HepG2 (cell line): ENCODE measurements around the gene BRD8. TPM values are rescaled to one million over a fixed set of nuclear protein-coding genes. Genes with fewer than 3 reads are reported as not detected.

Experiments
- AKAP8 ChIP-seq: sonication (generic); formaldehyde crosslinking; IDR thresholded peaks from 2 replicates; pipeline ENCODE4 v1.5.1; 2020; ENCODE audit warnings: mild to moderate bottlenecking, missing genetic modification reagents
- AKNA ChIP-seq: sonication (generic); formaldehyde crosslinking; IDR thresholded peaks from 2 replicates; pipeline ENCODE4 v1.4.0; 2020; ENCODE audit warnings: missing genetic modification reagents, borderline replicate concordance
- DBP ChIP-seq: sonication (generic); formaldehyde crosslinking; IDR thresholded peaks from 2 replicates; pipeline ENCODE4 v1.4.0; 2020; ENCODE audit warnings: missing genetic modification reagents; ENCODE audit errors: not compliant biosample characterization
- EHMT2 ChIP-seq: fragments of 200-600 bp; sonication (generic); IDR thresholded peaks from 2 replicates; pipeline ENCODE4 v1.7.0; 2017; ENCODE audit warnings: antibody characterized with exemption, low read depth, low read length, borderline replicate concordance
- KLF6 ChIP-seq: IDR thresholded peaks from 2 replicates; pipeline ENCODE4 v1.8.0; 2016; ENCODE audit warnings: missing biosample characterization, missing genetic modification reagents
- MIXL1 ChIP-seq: IDR thresholded peaks from 2 replicates; pipeline ENCODE4 v1.6.1; 2016
- MLLT10 ChIP-seq: sonication (generic); formaldehyde crosslinking; IDR thresholded peaks from 2 replicates; pipeline ENCODE4 v1.4.0; 2020; ENCODE audit warnings: missing genetic modification reagents
- NFE2 ChIP-seq: sonication (generic); formaldehyde crosslinking; IDR thresholded peaks from 2 replicates; pipeline ENCODE4 v1.4.0; 2020; ENCODE audit warnings: missing genetic modification reagents
- NFKB2 ChIP-seq: sonication (generic); formaldehyde crosslinking; IDR thresholded peaks from 2 replicates; pipeline ENCODE4 v1.4.0; 2020; ENCODE audit warnings: missing genetic modification reagents, borderline replicate concordance
- TEAD2 ChIP-seq: sonication (generic); formaldehyde crosslinking; IDR thresholded peaks from 2 replicates; pipeline ENCODE4 v1.9.0; 2021; ENCODE audit warnings: missing genetic modification reagents
- ZFYVE20 ChIP-seq: sonication (generic); formaldehyde crosslinking; IDR thresholded peaks from 2 replicates; pipeline ENCODE4 v1.8.0; 2023; ENCODE audit warnings: low read depth, mild to moderate bottlenecking, moderate library complexity, missing genetic modification reagents, borderline replicate concordance
- ZNF235 ChIP-seq: sonication (generic); formaldehyde crosslinking; IDR thresholded peaks from 2 replicates; pipeline ENCODE4 v1.8.1; 2023; ENCODE audit warnings: mild to moderate bottlenecking, missing genetic modification reagents, borderline replicate concordance
- ZNF550 ChIP-seq: sonication (generic); formaldehyde crosslinking; IDR thresholded peaks from 2 replicates; pipeline ENCODE4 v1.4.0; 2020; ENCODE audit warnings: mild to moderate bottlenecking, missing genetic modification reagents, borderline replicate concordance
- ZNF552 ChIP-seq: sonication (generic); formaldehyde crosslinking; IDR thresholded peaks from 2 replicates; pipeline ENCODE4 v1.9.0; 2022; ENCODE audit warnings: missing genetic modification reagents, mild to moderate bottlenecking, borderline replicate concordance
- ZSCAN12 ChIP-seq: sonication (generic); formaldehyde crosslinking; IDR thresholded peaks from 2 replicates; pipeline ENCODE4 v1.9.0; 2021; ENCODE audit warnings: mild to moderate bottlenecking, missing genetic modification reagents
- polyA plus RNA-seq, 8 experiments: library from polyadenylated mRNA; depleted of rRNA in 3 of 8; stranded (reverse) in 7 of 8; unstranded in 1 of 8; fragments of >200 nt; fragmentation: Illumina TruSeq in 4 of 8; extraction: Trizol in 4 of 8; gene quantifications; 2 replicates each; pipeline versions ENCODE4 v1.2.1 to v1.2.3, GENCODE V29; 2011 to 2016; ENCODE audit warnings: low read depth in 4 of 8, missing spikeins in 1 of 8, mixed read lengths in 1 of 8; ENCODE audit not compliant: insufficient read depth in 1 of 8
- total RNA-seq, 5 experiments: library from RNA; depleted of rRNA; stranded (reverse); fragments of >200 nt; fragmentation: Illumina TruSeq; extraction: Trizol; gene quantifications; 2 replicates each; pipeline ENCODE4 v1.2.3, GENCODE V29; 2016; ENCODE audit warnings: low read depth in 1 of 5
- TF ChIP-seq, protein P1 (sequence below): sonication (generic); formaldehyde crosslinking; IDR thresholded peaks from 2 replicates; pipeline ENCODE4 v1.4.0; 2020; ENCODE audit warnings: mild to moderate bottlenecking, missing genetic modification reagents, borderline replicate concordance
- TF ChIP-seq, protein P2 (sequence below): sonication (generic); formaldehyde crosslinking; IDR thresholded peaks from 2 replicates; pipeline ENCODE4 v1.5.1; 2020; ENCODE audit warnings: mild to moderate bottlenecking, missing genetic modification reagents, borderline replicate concordance

Gene BRD8
- total and polyA plus RNA-seq, 2 of the 13 experiments (the other 11 are each of a cell fraction or from before 2014, with no cell fraction given): 62.5 to 71.1 TPM

DNA sequence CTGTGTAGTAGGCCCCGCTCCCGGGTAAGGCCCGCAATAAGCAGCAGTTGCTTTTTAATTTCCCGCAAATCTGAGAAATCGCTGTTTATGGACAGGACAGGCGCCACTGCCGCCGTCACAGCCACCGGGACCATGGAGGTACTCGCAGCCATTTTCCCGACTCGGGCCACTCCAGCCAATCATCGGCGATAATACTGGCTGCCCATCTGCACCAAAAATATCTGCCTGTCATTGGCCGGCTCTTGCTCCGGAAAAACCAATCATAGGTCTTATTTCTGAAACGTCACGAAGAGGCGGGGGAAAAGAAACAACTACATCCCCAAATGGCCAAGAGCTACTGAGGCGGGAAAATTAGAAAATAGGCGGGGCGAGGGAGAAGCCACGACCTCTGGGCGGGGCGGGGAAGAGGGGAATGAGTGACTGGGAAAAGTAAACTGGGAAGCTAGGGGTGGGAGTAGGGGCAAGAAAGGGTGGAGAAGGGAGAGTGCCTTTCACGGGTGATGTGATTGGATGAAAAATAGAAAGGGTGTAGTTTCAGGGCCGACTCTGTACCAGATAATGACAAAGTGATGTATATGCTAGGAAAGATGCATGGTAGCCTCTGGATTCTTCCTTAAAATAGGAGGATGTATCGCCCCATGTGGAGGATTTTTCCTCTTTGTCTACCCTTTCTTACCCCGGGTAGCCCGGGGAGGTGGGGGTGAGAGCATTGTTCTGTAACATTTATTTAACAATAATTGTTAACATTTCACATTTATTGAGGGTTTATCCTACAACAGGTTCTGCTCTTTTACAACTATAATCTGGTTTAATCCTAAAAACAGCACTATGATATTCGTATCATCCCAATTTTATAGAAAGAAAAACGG, 35.0 kb upstream of the BRD8 start, which contains the start of gene CDC23 (continued):
- TF ChIP-seq ZNF550 (CRISPR knock-in tag) (no peak), ZFYVE20 (CRISPR knock-in tag) (no peak), ZNF552 (CRISPR knock-in tag) (no peak), KLF6 (CRISPR knock-in tag) (no peak), NFKB2 (CRISPR knock-in tag) (peak; percentile 48; the same call in 1 of the 2 replicates), TEAD2 (no peak), AKNA (CRISPR knock-in tag) (no peak), MIXL1 (CRISPR knock-in tag) (peak; percentile 73), ZSCAN12 (CRISPR knock-in tag) (no peak), MLLT10 (CRISPR knock-in tag) (no peak), AKAP8 (no peak), ZNF235 (CRISPR knock-in tag) (no peak), EHMT2 (no peak), NFE2 (CRISPR knock-in tag) (no peak), DBP (CRISPR knock-in tag) (no peak)
- TF ChIP-seq, protein P1, sequence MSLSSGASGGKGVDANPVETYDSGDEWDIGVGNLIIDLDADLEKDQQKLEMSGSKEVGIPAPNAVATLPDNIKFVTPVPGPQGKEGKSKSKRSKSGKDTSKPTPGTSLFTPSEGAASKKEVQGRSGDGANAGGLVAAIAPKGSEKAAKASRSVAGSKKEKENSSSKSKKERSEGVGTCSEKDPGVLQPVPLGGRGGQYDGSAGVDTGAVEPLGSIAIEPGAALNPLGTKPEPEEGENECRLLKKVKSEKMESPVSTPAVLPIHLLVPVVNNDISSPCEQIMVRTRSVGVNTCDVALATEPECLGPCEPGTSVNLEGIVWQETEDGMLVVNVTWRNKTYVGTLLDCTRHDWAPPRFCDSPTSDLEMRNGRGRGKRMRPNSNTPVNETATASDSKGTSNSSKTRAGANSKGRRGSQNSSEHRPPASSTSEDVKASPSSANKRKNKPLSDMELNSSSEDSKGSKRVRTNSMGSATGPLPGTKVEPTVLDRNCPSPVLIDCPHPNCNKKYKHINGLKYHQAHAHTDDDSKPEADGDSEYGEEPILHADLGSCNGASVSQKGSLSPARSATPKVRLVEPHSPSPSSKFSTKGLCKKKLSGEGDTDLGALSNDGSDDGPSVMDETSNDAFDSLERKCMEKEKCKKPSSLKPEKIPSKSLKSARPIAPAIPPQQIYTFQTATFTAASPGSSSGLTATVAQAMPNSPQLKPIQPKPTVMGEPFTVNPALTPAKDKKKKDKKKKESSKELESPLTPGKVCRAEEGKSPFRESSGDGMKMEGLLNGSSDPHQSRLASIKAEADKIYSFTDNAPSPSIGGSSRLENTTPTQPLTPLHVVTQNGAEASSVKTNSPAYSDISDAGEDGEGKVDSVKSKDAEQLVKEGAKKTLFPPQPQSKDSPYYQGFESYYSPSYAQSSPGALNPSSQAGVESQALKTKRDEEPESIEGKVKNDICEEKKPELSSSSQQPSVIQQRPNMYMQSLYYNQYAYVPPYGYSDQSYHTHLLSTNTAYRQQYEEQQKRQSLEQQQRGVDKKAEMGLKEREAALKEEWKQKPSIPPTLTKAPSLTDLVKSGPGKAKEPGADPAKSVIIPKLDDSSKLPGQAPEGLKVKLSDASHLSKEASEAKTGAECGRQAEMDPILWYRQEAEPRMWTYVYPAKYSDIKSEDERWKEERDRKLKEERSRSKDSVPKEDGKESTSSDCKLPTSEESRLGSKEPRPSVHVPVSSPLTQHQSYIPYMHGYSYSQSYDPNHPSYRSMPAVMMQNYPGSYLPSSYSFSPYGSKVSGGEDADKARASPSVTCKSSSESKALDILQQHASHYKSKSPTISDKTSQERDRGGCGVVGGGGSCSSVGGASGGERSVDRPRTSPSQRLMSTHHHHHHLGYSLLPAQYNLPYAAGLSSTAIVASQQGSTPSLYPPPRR: no peak
- TF ChIP-seq, protein P2, sequence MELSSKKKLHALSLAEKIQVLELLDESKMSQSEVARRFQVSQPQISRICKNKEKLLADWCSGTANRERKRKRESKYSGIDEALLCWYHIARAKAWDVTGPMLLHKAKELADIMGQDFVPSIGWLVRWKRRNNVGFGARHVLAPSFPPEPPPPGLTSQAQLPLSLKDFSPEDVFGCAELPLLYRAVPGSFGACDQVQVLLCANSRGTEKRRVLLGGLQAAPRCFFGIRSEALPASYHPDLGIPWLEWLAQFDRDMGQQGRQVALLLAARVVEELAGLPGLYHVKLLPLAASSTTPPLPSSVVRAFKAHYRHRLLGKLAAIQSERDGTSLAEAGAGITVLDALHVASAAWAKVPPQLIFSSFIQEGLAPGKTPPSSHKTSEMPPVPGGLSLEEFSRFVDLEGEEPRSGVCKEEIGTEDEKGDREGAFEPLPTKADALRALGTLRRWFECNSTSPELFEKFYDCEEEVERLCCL (CRISPR knock-in tag): no peak
